Measurements from ENCODE around the gene ALKBH2.

GRCh38 chr12:109093022-109093918, at the start of gene ALKBH2:
- TF ChIP-seq CTCF (IDR thresholded peaks at IDR 0.05) (peak; percentile 98 to 99 (median 98)), POLR2A (IDR thresholded peaks at IDR 0.05) (peak; percentile 77)
